PFSK-1 (cell line): ENCODE measurements around the gene KRT80.

Experiments
- FOXP2 ChIP-seq: optimal IDR thresholded peaks from 2 replicates; pipeline ENCODE3; 2011; ENCODE audit warnings: borderline replicate concordance, control low read depth, inconsistent platforms; ENCODE audit not compliant: insufficient read depth; ENCODE audit errors: extremely low read length, extremely low read depth
- POLR2AphosphoS5 ChIP-seq: IDR thresholded peaks from 2 replicates; pipeline ENCODE4 v1.6.1; 2012; ENCODE audit warnings: low read depth, mild to moderate bottlenecking, control low read depth, low read length, moderate library complexity
- SIN3A ChIP-seq: IDR thresholded peaks from 2 replicates; pipeline ENCODE4 v1.6.1; 2012; ENCODE audit warnings: mild to moderate bottlenecking, low read length, moderate library complexity, borderline replicate concordance; ENCODE audit not compliant: insufficient read depth
- TAF1 ChIP-seq: IDR thresholded peaks from 2 replicates; pipeline ENCODE4 v1.6.1; 2012; ENCODE audit warnings: low read length, control low read depth, borderline replicate concordance; ENCODE audit not compliant: insufficient read depth
- TF ChIP-seq, protein P1 (sequence below), 2 experiments: IDR thresholded peaks; 2 replicates each; pipeline versions ENCODE4 v1.6.1 to v1.8.0; 2011 to 2012; ENCODE audit warnings: low read depth in 2 of 2, low read length in 2 of 2, control low read depth in 1 of 2, inconsistent platforms in 1 of 2, mild to moderate bottlenecking in 1 of 2, moderate library complexity in 1 of 2; ENCODE audit not compliant: insufficient read depth in 1 of 2

KRT80 gene

DNA sequence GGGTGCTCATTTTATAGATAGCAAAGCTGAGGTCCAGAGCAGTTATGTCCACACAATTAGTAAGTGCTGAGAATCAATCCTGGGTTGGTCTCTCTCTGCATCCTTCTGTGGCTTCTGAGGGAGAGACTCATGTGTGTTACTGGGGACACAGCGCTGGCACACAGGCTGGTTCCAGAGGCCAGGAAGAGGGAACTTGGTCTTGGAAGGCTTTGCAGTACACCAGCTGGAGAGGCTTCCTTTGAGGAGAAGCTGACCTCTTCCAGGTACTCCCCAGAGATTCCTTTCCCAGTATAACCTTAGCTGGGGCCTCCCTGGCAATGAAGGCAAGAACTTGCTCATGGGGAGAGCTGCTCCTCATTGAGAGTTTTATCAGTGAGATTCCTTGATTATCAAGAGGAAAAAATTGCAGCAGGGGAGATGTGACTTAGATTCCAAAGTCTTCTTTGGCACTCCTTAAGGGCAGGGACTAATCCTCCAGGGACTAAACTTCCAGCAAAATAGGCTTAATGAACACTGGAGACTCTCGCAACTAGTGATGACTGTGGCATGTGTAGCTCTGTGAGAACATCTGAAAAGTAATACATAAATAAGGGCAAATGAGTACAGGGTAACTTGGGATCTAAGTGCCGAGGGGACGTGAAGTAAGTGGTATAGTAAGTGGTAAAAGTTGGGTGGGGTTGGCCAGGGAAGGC, 13.9 kb upstream of the KRT80 start:
- TF ChIP-seq POLR2AphosphoS5 (no peak), FOXP2 (no peak), TAF1 (no peak), SIN3A (no peak)
- TF ChIP-seq, protein P1, sequence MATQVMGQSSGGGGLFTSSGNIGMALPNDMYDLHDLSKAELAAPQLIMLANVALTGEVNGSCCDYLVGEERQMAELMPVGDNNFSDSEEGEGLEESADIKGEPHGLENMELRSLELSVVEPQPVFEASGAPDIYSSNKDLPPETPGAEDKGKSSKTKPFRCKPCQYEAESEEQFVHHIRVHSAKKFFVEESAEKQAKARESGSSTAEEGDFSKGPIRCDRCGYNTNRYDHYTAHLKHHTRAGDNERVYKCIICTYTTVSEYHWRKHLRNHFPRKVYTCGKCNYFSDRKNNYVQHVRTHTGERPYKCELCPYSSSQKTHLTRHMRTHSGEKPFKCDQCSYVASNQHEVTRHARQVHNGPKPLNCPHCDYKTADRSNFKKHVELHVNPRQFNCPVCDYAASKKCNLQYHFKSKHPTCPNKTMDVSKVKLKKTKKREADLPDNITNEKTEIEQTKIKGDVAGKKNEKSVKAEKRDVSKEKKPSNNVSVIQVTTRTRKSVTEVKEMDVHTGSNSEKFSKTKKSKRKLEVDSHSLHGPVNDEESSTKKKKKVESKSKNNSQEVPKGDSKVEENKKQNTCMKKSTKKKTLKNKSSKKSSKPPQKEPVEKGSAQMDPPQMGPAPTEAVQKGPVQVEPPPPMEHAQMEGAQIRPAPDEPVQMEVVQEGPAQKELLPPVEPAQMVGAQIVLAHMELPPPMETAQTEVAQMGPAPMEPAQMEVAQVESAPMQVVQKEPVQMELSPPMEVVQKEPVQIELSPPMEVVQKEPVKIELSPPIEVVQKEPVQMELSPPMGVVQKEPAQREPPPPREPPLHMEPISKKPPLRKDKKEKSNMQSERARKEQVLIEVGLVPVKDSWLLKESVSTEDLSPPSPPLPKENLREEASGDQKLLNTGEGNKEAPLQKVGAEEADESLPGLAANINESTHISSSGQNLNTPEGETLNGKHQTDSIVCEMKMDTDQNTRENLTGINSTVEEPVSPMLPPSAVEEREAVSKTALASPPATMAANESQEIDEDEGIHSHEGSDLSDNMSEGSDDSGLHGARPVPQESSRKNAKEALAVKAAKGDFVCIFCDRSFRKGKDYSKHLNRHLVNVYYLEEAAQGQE (IDR thresholded peaks at IDR 0.05; ENCODE audit: insufficient read depth in 1 of 2, low read depth in 2 of 2, low read length in 2 of 2) = no peak

DNA sequence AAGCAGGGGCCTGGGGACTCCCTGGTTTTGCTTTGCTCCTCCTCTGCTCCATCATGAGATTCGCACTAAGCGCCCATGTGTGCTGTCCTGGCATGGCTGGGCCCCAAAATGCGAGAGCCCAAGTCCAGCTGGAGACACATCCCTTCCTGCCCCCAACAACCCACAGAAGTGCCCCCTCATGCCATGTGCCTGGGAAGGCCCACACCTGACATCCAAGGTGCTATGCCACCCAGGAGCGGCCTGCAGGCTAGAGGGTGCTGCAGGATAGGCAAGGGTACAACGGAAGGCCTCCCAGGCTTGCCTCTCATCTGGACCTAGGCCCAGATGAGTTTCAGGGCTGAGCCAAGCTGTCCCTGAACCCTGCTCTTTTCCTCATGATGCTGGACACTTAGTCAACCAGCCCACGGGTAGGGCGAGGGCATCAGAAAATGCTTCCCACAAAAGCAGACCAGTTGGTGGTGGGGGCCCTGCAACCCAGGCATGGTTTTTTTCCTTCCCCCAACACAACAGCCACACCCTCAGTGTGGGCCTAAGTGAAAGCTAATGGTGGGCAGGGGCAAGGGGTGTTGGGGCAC, 13.2 kb upstream of the KRT80 start:
- TF ChIP-seq SIN3A (no peak), TAF1 (no peak), POLR2AphosphoS5 (no peak), FOXP2 (no peak)
- TF ChIP-seq, protein P1 (IDR thresholded peaks at IDR 0.05; ENCODE audit: insufficient read depth in 1 of 2, low read depth in 2 of 2, low read length in 2 of 2) = no peak

GRCh38 chr12:52204095-52204930, 12.5 kb upstream of the KRT80 start:
- TF ChIP-seq SIN3A = no peak
- no peak for TF ChIP-seq POLR2AphosphoS5
- TF ChIP-seq FOXP2 = no peak
- no peak for TF ChIP-seq TAF1
- TF ChIP-seq, protein P1 (IDR thresholded peaks at IDR 0.05; ENCODE audit: insufficient read depth in 1 of 2, low read depth in 2 of 2, low read length in 2 of 2) = no peak

- TF ChIP-seq POLR2AphosphoS5 (no peak), TAF1 (no peak), FOXP2 (peak; percentile 84), SIN3A (peak; percentile 92; the same call in 1 of the 2 replicates)
- TF ChIP-seq, protein P1 (IDR thresholded peaks at IDR 0.05; ENCODE audit: insufficient read depth in 1 of 2, low read depth in 2 of 2, low read length in 2 of 2) = no peak
These were observed 11.5 kb upstream of the KRT80 start for GRCh38 chr12:52203079-52203921.
